NCI-H774 (cell line): ENCODE data around the gene SBNO2.
A peak's percentile ranks its signal among the peaks of the same experiment; 100 is the strongest.

Experiments used
- DNase-seq: peaks from one replicate; lab custom pipeline; 2025; lab: John Stamatoyannopoulos, UW

Gene SBNO2

DNA sequence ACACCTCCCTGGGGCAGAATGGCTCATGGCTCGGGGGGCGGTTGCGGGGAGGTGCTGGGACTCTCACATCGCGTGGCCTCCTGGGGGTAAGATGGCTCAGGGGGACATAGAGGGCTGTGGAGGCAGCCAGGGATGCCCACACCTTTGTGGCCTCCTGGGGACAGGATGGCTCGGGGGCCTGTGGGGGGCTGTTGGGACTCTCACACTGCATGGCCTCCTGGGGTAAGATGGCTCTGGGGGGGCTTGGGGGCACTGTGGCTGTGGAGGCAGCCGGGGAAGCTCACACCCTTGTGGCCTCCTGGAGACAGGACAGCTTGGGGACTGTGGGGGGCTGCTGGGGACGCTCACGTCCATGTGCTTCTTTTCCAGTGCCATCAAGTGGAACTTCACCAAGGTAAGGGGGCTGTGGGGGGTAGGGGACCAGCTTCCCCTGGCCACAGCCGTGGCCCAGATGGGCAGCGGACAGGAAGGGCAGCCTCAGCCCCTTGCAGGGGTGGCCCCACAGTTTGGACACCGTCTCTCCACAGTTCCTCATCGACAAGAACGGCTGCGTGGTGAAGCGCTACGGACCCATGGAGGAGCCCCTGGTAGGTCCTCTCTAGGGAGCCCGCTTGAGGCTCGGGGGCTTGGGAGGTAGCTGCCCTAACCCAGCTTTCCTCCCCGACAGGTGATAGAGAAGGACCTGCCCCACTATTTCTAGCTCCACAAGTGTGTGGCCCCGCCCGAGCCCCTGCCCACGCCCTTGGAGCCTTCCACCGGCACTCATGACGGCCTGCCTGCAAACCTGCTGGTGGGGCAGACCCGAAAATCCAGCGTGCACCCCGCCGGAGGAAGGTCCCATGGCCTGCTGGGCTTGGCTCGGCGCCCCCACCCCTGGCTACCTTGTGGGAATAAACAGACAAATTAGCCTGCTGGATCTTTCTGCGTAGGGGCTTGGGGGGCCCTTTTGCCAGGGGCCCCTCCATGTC is 67.9 kb downstream of the SBNO2 start:
- DNase-seq: no peak

DNA sequence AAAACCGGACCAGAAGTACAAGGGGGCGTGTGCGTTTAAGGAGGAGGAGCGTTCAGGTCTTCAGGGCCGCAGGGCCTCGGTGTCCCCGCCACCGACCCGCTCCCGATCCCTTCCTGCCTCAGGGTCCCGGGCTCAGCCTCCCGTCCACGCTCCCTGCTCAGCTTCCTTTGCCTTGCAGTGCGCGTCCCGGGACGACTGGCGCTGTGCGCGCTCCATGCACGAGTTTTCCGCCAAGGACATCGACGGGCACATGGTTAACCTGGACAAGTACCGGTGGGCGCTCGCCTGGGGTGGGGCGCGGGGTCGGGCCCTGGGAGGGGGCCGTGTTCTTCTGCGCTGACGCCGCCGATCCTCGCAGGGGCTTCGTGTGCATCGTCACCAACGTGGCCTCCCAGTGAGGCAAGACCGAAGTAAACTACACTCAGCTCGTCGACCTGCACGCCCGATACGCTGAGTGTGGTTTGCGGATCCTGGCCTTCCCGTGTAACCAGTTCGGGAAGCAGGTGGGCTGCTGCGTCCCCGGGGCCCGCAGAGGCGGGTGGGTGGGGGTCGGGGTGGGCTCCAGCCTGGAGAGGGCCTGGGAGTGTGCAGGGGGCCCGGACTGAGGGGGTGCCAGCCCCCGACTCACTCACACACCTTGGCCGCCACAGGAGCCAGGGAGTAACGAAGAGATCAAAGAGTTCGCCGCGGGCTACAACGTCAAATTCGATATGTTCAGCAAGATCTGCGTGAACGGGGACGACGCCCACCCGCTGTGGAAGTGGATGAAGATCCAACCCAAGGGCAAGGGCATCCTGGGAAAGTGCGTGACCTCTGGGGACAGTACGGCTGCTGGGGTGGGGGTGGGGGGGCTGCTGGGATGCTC is 68.8 kb downstream of the SBNO2 start:
- DNase-seq: no peak

DNA sequence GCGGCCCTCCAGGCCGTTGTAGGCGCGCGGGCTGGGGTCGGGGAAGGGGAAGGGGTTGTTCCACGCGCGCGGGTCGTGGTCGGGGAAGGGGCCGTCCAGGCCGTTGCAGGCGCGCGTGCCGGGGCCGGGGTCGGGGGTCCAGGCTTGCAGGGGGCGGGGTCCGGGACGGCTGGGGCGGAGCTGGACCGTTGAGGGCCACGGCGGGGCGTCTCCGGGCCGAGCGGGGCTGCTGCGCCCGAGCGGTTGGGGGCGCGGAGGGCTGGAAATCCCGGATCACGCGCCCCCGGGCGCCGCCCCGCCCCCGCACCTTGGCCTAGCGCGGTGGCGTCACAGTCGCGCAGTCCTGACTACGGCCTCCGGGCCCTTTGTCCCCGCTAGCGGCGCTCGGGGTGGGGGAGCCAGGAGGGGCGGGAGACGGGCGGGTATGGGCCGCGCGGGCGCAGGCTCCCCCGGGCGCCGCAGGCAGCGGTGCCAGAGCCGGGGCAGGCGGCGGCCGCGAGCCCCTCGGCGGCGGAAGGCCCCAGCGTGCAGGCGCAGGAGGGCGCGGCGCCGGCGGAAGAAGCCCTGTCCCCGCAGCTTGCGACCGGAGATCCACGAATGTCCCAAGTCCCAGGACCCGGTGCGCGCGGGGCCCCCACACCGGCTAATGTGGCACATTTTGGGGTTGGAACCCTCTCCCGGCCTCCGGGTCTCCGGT is 69.6 kb downstream of the SBNO2 start:
- DNase-seq: peak; percentile 69

- peak; percentile 99 for DNase-seq
Measured at GRCh38 chr19:1103708-1104310, 70.3 kb downstream of the SBNO2 start, which contains the start of gene GPX4. GPX4 (plus strand) TSS chr19:1103994; CDS start chr19:1104044, 50 bp downstream.

DNA sequence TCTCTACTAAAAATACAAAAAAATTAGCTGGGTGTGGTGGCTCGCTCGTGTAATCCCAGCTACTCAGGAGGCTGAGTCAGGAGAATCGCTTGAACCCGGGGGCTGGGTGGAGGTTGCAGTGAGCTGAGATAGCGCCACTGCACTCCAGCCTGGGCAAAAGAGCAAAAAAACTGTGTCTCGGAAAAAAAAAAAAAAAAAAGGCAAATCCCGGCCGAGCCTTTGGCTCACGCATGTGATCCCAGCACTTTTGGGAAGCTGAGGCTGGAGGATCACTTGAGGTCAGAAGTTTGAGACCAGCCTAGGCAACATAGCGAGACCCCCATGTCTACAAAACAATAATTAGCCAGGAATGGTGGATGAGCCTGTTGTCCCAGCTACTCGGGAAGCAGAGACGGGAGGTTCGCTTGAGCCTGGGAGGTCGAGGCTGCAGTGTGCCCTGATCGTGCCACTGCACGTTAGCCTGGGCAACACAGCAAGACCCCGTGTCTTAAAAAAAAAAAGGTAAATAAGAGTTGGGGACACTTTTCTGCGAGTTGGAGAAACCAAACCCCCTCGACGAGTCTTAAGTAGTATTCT is 70.8 kb downstream of the SBNO2 start:
- DNase-seq: no peak

GRCh38 chr19:1102407-1103131 is 71.5 kb downstream of the SBNO2 start:
- DNase-seq: no peak

DNA sequence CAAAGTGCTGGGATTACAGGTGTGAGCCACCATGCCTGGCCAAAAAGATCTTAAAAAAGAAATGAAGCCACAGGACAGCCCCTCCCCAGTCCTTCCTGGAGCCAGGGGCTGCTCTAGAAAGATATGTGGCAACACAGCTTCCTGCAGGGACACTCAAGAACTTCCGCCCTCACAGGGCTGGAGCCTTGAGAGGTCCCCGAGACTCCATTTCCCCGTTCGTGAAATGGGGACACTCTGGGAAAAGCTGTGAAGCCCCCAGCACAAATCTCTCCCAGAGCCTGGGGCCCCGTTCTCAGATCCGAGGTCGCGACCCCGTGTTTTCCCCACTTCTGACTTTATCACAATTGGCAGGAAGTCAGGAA is 72.8 kb downstream of the SBNO2 start:
- DNase-seq: no peak

DNA sequence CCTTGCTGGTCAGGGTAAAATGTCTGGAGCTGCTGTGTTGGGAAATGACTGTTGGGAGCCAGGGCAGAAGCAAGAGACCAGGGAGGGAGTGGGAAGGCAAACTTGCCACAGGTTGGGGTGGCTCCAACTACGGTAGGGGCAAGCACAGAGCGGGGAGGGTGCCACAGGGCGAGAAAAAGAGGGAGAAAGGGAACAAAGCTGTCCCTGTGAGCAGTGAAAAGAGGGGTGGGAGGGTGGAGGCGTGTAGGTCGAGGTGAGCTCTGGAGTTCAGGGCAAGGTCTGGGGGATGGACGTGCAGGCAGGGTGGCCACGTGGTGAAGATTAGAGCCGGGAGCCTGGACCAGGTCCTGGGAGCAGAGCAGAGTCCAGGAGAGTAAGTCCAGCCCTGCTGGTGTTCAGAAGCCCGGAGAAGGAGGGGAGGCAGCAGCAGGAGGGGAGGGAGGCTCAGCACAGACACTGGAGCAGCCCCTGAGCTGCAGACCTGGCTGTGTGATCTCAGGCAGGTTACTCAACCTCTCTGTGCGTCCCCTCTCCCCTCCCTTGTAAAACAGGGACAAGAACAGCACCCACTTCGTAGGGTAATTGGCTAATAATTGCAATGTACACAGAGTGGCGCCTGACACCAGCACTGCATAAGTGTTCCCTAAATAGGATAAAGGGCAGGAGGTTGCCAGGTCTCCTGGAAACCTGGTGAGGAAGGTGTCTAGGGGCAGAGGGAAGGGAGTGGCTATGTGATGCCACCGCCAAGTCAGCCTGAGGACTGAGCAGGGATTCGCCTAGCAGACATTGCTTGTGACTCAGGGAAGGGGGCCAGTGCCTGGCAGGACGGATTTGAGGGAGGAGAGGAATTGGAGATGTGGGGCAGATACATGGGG is 75.7 kb downstream of the SBNO2 start:
- peak; percentile 93 for DNase-seq

DNA sequence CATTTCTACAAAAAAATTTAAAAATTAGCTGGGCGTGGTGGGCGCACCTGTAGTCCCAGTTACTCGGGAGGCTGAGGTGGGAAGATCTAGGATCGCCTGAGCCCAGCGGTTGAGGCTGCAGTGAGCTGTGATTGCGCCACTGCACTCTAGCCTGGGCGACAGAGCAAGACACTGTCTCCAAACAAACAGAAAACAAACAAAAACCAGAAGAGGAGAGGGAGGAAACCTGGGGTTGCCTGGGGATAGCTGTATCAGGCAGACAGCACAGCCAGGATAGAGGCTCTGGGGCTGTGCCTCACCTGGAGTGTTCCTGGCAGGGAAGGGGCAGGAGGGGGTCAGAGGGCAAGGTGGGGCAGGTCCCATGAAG is 76.3 kb downstream of the SBNO2 start:
- DNase-seq: peak; percentile 69

- peak; percentile 97 for DNase-seq
Measured at GRCh38 chr19:1094978-1095701, 78.9 kb downstream of the SBNO2 start, which contains the start of gene POLR2E. POLR2E (minus strand) TSS chr19:1095375; CDS start chr19:1095315, 60 bp downstream.

GRCh38 chr19:1094655-1094977 is 79.5 kb downstream of the SBNO2 start:
- no peak for DNase-seq

GRCh38 chr19:1093811-1094553 is 80.1 kb downstream of the SBNO2 start:
- no peak for DNase-seq

DNA sequence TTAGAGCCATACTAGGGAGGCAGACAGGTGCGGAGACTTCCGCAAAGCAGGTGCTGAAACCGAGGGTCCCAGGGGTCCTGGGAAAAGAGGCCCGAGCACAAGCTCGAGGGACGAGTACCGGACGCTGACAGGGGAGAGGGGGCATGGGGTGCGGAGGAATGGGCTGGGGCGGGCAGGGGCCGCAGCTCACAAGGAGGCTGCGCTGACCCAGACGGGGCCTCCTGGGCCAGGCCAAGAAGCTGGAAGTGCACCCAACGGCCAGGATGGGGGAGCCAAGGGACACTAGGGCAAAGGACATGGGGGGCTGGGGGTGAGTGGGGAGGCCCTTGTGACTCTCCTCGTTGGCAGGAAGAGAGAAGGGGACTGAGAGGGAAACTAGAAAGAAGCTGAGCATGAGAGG is 80.7 kb downstream of the SBNO2 start:
- no peak for DNase-seq

DNA sequence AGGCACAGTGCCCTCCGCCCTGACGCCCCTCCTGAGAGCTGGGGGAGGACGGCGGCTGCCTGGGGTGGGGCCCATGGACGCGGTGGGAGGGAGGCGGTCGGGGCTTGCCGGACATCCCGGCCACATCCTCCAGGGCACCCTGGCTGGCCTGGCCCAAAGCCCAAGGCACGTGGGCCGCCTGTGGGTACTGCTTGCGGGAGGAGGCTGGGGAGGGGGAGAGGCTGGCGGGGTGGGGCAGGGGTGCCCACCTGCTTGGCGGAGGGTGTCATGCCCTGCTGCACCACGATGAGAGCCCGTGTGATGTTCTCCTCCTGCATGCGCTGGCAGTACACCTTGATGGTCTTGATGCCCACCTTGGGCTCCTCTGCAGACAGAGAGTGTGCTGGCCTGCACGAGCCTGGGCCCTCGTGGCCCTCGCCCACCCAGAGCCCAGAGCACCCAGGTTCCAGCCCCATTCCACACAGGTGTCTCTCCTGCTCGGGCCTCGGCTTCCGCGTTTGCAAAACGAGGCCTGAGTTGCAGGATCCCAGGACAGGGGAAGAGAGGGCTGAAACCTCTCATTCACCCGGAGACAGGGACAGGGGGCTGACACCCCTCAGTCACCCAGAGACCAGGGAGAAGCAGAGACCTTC is 82.4 kb downstream of the SBNO2 start:
- no peak for DNase-seq

GRCh38 chr19:1090731-1091543 is 83.1 kb downstream of the SBNO2 start:
- DNase-seq: no peak

DNA sequence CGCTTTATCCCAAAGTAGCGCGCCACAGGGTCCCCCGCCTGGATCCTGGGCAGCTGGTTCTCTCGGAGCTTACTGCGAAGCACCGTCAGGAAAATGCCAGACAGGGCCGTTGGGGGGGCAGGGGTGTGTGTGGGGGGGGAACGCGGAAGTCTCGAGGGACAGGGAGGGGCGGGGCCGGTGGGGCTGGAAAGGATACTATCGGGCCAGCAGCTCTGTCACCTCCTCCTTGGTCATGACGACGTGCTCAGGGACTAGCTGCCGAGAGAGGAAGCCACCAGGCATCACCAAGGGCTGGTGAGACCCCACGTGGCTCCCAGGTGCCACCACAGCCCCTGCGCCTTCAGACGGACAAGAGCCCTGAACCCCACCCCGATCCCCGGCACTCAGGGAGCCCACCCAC is 84.2 kb downstream of the SBNO2 start:
- DNase-seq: no peak

- DNase-seq: no peak
Measured at GRCh38 chr19:1089126-1089771, 84.8 kb downstream of the SBNO2 start.
